HG03565 (cell line): ENCODE results near the gene ATP13A2.

ENCODE experiments used
- ATAC-seq: cut with Tn5 transposase; IDR thresholded peaks from one replicate; pipeline ENCODE4 v1.9.1; 2021; ENCODE audit warnings: mild to moderate bottlenecking, moderate library complexity; ENCODE audit not compliant: unreplicated experiment

ATP13A2 gene

DNA sequence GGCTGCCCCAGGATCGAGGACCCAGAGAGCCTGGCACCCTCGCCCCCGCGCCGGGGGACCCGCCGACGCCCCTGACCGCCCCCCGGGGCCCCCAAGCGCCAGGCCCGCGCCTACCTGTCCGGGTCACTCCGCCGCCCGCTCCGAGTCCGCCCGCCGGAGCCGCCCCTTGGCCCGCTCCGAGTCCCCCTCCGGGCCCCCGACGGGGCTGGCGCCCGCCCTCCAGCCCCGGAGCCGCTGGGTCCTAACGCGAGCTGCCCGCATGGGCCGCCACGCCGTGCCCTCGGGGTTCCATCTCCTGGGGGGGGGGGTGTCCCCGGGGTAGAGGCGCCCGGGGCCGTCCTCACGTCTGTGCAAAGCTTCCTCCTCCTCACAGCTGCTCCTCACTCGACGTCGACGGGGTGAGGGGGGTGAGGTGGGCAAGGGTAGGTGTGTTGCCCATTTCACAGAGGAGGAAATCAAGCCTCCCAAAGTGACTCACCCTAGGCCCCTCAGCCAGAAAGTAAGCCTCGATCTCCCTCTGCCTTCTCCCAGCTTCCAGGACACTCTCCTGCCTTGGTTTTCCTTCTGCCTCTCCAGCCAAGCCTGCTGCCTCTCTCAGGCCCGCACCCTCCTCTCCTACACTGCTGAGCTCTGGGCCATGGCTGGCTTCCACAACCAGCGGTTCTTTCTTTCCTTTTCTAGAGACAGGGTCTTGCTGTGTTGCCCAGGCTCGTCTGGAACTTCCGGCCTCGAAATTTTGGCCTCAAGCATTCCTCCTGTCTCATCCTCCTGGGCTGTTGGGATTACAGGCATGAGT, 31.1 kb downstream of the ATP13A2 start, which contains the start of gene MFAP2:
MFAP2 (minus strand) TSS at position 148 of the 796 bp plus-strand sequence. CDS start 2,347 bp downstream, outside the sequence.
- no peak for ATAC-seq

DNA sequence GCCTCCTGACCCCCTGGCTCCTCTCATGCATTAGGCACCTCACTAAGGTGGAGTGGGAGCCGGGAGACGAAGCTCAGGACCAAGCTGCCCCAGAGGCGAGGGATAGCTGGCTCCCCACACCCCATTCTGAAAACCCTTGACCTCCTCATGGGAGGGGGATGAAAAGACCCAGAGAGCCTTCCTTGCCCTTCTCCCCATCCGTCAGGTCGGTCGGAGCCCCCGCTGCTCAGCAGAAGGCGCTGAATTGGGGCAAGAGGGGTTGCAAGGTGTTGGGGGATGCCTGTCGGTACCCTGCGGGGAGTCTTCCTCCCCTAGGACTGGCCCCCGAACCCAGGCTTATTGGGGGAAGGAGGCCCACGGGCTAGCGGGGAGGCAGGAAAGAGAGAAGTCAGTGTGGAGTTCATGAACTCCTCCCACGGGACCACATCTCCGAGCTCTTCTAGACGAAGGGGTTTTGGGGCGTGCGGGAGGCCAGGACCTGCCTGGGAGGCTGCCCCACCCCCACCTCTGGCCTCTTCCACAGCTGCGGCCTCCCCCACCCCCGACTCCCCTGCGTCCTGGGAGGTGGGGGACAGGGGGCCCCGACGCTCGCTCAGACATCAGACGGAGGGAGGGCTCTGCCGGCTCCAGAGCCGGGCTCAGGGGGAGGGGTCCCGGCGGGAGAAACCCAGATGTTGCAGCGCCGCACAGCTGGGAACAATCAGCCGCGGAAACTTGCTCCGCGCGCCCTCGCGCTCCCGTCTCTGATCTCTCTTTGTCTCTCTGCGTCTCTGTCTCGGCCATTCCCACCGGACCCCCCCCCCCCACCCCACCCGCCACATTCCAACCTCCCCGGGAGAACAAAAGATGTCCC, 32.0 kb downstream of the ATP13A2 start:
- ATAC-seq: no peak

DNA sequence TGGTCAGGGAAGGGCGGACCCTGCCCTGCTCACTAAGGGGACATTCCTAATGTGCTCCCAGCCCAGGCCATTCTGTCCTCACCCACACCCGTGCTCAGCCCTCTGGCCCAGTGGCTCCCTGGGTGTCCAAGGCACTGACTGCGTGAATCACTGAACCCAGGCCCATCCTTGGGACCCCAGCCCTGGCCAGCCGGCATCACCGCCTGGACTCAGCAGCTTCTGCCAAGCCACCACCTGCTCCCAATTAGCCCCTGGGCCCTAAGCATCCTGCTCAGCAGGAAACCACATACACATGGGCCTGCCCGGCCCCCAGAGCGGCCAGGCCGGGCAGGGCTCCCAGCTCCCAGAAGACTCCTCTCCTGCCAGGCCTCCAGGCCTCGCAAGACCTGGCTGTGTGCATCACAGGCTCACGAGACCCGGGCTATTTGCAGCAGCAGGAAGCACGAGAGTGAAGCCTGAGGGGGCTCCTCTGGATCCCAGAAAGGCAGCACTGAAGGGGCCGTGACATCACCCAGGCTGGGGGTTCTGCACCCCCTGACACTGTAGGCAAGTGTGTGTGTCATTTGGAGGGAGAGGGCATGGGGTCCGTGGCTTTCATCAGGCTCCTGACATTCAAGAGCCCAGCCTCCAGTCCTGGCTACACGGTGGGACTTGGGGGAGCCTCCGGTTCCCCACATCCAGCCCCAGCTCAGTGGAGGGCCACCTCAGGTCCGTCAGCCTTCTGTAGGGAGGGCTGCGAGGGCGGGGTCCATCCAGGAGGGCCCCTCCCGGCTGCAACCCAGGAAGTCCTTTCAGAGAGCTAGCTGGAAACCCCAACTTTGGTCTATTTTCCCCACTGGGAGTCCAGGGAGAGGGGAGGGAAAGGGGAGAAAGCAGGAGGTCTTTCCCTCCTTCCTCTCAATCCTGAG, 32.9 kb downstream of the ATP13A2 start:
- ATAC-seq: no peak

DNA sequence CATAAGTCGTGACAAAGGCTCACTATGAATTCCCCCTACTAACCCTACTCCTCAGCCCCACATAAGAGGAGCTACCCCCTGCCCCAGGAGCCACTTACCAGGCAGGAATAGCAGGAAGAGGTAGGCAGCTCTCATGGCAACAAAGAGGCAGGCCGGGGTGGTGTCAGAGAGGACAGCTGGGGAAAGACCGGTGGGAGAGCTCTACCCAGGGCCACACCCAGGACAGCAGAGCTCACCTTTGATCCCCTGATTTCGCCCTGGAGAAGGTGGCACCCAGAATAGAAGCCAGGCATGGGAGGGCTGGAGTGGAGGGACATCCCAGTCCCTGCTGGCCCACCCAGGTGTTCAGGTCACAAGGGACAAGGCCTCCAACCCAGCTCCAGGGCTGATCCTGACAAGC, 33.6 kb downstream of the ATP13A2 start:
- no peak for ATAC-seq

DNA sequence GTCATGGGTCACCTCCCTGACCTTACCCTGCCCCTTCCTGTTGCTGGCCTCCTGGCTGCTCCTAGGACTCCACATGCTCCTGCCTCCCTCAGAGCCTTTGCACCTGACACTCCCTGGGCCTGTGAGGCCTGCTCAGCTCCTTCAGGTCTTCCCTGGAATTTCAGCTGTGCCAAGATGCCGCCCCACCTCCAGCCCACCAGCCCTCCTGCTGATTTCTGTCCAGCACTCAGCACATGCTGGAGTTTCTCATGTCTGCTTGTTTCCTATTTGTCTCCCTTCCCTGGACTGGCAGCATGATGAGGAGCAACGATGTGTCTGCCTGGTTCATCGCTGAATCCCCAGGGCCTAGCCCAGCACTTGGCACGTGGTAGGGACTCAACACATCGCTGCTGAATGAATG, 34.4 kb downstream of the ATP13A2 start:
- ATAC-seq: no peak

DNA sequence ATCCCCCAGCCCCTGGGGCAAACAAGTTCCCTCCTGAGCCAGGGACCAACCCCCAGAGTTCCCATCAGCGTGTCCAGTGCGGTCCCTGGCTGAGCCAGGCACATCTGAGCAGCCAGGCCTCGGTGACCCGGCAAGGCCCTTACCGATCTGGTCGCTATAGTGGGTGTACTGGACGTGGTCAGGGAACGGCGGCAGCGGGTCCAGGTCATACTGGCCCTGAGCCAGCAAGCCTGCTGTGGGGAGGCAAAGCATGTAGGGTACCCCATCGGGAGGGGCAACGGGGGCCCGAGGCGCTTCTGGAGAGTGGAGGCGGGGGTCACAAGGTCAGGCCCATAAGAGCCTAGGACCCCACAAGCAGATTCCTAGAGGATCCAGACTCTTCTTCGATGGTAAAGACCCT, 34.8 kb downstream of the ATP13A2 start:
- ATAC-seq: no peak

DNA sequence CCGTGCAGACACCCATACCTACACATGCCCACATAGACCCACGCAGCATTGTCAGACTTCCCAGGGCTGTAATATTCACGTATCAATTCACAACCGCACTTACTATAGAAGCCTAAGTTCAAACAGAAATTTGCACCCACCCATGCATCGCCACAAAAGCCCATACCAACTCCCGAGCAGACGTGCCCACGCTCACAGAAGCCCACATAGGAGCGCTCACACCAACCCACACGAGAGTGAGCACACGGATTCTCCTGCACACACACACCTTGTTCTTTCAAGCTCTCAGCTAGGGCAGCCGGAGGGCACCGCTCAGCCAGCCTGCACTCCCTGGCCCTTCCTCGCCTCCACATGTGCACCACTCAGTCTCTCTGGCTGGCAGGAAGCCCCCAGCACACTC, 35.9 kb downstream of the ATP13A2 start:
- no peak for ATAC-seq

DNA sequence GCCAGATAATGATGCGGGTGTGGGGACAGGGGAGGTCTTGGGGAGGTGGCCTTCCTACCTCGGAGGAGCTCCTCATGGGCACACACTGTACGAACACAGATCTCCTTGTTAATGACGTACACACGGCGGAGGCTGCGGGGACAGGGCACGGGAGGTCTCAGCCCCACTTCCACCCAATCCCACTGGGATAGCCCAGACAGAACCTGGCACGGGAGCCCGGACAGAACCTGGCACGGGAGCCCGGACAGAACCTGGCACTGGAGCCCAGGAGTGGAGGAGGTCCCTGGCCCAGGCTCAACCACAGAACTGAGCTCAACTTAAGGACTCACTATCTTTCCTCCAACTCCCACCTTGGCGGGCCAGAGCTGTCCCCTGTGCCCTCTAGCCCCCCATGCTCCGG, 36.5 kb downstream of the ATP13A2 start:
- no peak for ATAC-seq

DNA sequence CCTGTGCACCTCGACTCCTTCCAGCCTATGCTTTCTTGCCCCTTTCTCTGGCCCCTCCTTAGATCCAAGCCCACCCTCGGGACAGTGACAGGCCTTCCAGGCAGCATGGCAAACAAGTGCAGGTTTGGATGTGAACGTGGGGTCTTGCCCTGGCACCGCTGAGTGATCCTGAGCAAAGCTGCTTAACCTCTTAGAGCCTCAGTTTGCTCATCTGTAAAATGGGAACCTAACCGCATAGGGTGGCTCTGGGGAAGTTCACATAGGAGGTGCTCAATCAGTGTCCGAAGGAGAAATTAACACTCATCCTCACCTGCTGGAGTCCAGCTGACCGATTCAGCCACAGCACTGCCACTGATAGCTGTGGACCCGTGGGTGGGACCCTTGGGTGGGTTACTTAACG, 38.5 kb downstream of the ATP13A2 start:
- ATAC-seq: no peak

DNA sequence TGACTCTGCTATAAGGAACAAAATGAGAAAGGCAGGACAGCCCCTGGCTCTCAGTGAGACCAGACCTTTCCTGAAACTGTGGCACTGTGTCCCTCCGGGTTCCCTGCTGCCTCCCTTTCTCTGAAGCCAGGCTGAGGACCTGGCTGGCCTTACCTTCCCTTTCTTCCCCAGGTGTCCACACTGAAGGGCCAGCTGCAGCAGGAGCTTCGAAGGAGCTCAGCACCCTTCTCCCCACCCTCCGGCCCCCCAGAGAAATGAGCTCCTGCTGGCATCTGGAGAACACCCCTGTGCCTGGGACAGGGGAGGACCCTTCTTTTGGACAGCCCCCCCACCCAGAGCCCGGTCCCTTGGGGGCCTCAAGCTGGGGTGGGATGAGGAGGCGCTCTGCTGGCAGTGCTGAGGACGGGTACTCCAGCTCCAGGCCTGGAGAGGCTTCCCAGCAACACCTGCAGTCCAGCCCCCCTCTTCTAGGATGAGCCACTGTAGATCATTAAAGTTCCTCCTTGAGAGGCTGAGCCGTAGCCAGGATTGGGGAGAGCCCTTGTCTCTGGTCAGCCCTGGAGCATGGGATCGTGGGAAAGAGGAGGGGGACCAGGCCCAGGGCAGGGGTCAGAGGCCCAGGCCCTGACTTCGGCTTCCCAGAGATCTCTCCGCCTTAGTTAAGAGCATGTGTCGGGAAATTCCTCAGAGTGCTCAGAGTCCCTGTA, 39.4 kb downstream of the ATP13A2 start:
- no peak for ATAC-seq

DNA sequence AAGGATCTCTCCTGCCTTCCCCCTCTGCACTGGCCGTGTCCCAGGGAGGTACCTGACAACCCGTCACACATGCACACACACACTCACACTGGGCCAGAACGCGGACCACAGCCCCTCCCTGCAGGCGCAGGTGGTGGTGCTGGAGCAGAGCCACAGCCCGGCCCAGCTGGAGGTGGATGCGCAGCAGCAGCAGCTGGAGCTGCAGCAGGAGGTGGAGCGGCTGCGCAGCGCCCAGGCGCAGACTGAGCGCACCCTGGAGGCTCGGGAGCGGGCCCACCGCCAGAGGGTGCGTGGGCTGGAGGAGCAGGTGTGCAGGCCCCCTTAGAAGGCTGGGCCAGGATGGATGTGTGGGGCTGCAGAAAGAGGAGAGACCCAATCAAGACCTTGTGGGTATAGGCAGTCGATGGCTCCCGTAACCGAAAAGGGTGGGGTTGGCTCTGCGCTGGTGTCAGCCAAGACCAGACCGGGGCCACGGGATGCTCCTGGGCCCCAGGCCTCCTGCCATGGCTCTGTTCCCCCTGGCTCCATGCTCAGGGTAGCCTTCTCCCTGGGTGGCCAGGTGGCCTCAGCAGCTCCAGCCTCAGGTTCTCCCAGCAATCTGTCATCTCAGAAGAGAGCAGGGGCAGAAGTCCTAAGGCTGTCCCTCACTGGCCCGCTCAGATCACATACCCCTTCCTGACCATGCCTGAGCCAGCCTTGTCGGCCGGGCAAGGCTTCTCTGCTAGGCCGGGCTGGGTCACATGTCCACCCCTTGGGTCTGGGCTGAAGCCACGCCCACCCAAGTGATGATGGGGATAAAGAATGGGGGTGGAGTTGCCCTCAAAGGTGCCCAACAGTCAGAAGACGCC, 40.2 kb downstream of the ATP13A2 start:
- no peak for ATAC-seq

DNA sequence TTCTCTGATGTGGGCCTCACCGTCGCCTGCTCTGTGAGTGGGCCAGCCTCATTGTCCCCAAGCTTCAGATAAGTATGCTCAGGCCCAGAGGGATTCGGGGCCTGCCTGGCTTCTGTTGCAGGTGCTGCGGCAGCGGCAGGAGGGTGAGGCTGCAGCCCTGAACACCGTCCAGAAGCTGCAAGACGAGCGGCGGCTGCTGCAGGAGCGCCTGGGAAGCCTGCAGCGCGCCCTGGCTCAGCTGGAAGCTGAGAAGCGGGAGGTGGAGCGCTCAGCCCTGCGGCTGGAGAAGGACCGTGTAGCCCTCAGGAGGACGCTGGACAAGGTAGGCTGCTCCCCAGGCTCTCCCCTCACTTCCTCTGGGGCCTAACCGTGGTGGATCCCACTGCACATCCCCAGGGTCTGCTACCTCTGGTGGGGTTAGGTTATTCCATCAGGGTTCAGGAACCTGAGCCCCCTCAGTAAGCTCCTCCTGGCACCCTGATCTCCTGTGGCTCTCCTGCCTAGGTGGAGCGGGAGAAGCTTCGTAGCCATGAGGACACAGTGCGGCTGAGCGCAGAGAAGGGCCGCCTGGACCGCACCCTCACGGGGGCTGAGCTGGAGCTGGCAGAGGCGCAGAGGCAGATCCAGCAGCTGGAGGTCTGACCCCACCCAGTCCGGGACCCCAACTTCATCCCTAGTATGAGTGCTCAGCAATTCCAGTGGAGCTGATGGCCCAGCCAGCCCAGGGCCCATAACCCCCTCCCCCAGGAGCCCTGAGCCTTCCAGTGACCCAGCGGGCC, 41.4 kb downstream of the ATP13A2 start:
- ATAC-seq: no peak

DNA sequence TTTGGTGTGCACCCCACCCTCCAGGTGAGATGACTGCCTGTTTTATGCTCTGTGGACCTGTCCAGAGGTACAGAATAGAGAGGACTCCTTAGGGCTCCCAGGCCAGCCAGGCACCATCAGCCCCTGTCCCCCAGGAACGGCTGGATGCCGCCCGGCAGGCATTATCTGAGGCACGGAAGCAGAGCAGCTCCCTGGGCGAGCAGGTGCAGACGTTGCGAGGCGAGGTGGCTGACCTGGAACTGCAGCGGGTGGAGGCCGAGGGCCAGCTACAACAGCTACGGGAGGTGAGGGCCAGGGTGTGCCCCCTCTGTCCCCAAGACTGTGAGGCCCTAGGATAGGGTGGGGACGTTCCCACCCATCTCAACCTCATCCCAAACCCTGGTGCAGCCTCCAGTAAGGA, 42.1 kb downstream of the ATP13A2 start:
- no peak for ATAC-seq

DNA sequence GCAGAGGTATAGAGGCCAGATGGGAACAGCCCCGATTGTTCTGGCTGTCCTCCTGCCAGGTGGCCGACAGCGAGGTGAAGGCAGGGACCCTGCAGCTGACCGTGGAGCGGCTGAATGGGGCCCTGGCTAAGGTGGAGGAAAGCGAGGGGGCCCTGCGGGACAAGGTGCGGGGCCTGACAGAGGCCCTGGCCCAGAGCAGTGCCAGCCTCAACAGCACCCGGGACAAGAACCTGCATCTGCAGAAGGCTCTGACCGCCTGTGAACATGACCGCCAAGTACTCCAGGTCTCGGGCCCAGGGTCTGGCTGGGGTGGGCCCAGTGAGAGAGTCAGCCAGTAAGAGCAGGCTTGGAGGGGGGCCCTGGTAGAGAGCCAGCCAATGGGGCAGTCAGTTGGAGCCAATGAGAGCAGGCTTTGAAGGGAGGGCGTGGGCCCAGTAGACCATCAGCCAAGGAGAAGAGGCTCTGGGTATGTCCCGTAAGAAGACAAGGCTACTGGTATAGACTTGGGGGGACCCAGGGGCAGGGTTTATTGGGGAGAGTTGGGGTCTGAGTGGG, 42.6 kb downstream of the ATP13A2 start:
- no peak for ATAC-seq

DNA sequence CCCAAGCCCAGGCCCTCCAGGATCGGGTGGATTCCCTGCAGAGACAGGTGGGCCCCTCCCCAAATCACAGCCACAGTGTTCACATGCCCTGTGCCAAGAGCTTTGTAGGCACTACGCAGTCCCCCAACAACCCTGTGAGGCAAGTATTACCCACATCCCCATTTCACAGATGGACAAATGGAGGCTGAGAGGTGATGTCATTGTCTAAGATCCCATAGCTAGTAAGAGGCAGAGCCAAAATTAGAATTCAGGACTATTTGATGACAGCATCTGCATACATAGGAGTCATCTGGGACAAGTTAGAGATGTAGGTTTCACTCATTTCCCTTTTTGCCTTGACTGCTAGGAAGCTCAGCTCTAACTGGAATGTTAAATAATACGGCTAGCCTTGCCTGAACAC, 43.4 kb downstream of the ATP13A2 start:
- ATAC-seq: no peak

DNA sequence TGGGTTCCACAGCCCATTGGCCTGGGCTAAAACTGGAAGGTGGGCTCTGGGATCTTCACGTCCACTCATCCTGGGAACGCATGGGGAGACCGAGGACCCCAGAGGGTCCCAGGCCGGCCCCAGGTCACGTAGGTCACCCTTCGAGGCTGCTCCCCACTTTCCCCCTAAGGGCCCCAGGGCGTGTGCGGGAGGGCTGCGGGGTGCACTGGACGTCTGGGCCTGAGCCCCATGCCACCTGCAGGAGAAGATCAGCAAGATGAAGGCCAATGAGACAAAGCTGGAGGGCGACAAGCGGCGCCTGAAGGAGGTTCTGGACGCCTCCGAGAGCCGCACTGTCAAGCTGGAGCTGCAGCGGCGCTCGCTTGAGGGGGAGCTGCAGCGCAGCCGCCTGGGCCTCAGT, 43.8 kb downstream of the ATP13A2 start:
- ATAC-seq: no peak

DNA sequence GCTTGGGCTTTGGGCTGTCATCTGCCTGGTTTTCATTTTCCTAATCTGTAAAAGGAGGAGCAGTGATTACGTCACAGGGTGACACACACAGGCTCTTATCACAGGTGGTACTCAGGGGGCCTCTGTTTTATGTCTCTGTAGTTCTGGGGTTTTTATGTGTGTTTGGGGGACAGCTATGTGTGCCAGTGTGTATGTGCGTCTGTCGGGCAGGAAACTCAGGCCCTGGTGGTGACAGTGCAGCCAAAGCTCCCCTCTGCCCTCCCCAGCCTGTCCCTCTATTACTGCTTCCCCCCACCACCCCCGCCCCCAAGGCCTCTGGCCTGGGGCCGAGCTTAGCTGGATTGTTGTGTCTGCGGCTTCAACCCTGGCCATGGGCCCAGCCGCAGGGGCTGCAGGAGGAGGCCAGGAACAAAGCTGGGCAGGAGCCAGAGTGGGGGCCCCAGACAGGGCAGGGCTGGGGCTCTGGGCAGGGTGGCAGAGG, 44.6 kb downstream of the ATP13A2 start:
- ATAC-seq: no peak

DNA sequence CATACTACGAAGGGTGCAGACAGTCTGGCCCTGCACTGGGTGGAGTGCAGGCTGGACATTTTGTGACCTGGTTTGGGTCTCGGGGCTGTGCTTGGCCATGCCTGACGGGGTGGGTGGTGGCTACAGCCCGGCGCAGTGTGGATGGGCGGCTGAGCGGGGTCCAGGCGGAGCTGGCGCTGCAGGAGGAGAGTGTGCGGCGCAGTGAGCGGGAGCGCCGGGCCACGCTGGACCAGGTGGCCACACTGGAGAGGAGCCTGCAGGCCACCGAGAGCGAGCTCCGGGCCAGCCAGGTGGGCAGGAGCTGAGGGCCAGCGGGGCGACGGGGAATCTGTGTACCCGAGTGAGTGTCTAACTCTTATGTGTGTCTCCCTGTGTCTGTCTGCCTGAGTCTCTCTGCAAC, 45.4 kb downstream of the ATP13A2 start:
- ATAC-seq: no peak
